ENCODE data around the gene GOSR2. TPM values are rescaled to one million over a fixed set of nuclear protein-coding genes. Genes with fewer than 3 reads are reported as not detected.

Gene GOSR2
- total RNA-seq, 1 experiment from 2014 or later = 52.9 TPM

DNA sequence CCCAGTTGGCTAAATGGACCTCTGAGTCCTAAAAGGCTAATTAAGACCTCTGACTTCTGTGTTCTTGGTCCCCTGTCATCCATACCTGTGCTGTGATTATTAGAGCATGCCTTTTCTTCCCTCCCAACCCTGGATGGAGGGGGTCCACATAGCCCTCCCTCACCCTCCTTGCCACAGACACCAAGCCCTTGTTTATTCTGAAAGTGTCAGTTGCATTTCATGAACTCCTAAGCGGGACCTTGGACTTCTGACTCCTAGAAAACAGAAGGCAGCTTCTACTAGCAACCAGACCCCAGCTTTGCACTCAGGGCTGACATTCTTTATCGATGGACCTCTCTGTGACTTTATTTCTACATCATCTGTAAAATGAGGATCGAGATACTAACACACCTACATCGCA, 33.4 kb upstream of the GOSR2 start:
- no peak for ATAC-seq
- RAD21 ChIA-PET (ENCODE audit: low non-redundant PET in 1 of 2, low total read pairs in 2 of 2, uncharacterized antibody in 2 of 2, unreplicated experiment in 2 of 2) = no interaction called here

More for the DNA sequence above, 33.4 kb upstream of the GOSR2 start:
- no peak overlapping the region for H3K4me2 ChIP-seq (ENCODE audit: low read length)
- H3K9me3 ChIP-seq (ENCODE audit: control insufficient read depth in 1 of 2, insufficient read depth in 1 of 2, low read depth in 1 of 2, low read length in 2 of 2) = no peaks in the 10 kb centered on the region
- no peaks in the 10 kb centered on the region for H3K4me1 ChIP-seq (ENCODE audit: control insufficient read depth in 1 of 2, insufficient read depth in 2 of 2, low read length in 2 of 2)
- H3K9ac ChIP-seq (ENCODE audit: low read length) = no peak overlapping the region
- no peaks in the 10 kb centered on the region for H3K36me3 ChIP-seq (ENCODE audit: control insufficient read depth in 1 of 2, insufficient read depth in 2 of 2, low read length in 2 of 2)
- TF ChIP-seq POLR2AphosphoS5 (IDR thresholded peaks at IDR 0.05; ENCODE audit: low read depth, low read length) (no peak), CEBPB (IDR thresholded peaks at IDR 0.05; ENCODE audit: low read depth) (no peak), EZH2phosphoT487 (IDR thresholded peaks at IDR 0.05; ENCODE audit: borderline replicate concordance) (no peak), YY1 (IDR thresholded peaks at IDR 0.05; ENCODE audit: extremely low read depth, insufficient replicate concordance, low read depth, low read length) (no peak)
- TF ChIP-seq, protein P1, sequence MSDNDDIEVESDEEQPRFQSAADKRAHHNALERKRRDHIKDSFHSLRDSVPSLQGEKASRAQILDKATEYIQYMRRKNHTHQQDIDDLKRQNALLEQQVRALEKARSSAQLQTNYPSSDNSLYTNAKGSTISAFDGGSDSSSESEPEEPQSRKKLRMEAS (IDR thresholded peaks at IDR 0.05) = no peak
- TF ChIP-seq, protein P2, sequence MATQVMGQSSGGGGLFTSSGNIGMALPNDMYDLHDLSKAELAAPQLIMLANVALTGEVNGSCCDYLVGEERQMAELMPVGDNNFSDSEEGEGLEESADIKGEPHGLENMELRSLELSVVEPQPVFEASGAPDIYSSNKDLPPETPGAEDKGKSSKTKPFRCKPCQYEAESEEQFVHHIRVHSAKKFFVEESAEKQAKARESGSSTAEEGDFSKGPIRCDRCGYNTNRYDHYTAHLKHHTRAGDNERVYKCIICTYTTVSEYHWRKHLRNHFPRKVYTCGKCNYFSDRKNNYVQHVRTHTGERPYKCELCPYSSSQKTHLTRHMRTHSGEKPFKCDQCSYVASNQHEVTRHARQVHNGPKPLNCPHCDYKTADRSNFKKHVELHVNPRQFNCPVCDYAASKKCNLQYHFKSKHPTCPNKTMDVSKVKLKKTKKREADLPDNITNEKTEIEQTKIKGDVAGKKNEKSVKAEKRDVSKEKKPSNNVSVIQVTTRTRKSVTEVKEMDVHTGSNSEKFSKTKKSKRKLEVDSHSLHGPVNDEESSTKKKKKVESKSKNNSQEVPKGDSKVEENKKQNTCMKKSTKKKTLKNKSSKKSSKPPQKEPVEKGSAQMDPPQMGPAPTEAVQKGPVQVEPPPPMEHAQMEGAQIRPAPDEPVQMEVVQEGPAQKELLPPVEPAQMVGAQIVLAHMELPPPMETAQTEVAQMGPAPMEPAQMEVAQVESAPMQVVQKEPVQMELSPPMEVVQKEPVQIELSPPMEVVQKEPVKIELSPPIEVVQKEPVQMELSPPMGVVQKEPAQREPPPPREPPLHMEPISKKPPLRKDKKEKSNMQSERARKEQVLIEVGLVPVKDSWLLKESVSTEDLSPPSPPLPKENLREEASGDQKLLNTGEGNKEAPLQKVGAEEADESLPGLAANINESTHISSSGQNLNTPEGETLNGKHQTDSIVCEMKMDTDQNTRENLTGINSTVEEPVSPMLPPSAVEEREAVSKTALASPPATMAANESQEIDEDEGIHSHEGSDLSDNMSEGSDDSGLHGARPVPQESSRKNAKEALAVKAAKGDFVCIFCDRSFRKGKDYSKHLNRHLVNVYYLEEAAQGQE (IDR thresholded peaks at IDR 0.05; ENCODE audit: low read depth) = no peak
- TF ChIP-seq, protein P3, sequence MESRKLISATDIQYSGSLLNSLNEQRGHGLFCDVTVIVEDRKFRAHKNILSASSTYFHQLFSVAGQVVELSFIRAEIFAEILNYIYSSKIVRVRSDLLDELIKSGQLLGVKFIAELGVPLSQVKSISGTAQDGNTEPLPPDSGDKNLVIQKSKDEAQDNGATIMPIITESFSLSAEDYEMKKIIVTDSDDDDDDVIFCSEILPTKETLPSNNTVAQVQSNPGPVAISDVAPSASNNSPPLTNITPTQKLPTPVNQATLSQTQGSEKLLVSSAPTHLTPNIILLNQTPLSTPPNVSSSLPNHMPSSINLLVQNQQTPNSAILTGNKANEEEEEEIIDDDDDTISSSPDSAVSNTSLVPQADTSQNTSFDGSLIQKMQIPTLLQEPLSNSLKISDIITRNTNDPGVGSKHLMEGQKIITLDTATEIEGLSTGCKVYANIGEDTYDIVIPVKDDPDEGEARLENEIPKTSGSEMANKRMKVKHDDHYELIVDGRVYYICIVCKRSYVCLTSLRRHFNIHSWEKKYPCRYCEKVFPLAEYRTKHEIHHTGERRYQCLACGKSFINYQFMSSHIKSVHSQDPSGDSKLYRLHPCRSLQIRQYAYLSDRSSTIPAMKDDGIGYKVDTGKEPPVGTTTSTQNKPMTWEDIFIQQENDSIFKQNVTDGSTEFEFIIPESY (IDR thresholded peaks at IDR 0.05; ENCODE audit: extremely low read depth, insufficient replicate concordance, low read length) = no peak
- BruUV-seq (replicated peaks) = no TSS peak
- H3K4me3 ChIP-seq (replicated peaks in 1 of 2; ENCODE audit: low read depth in 1 of 2, low read length in 2 of 2) = no peak overlapping the region
- no peak overlapping the region for H2AFZ ChIP-seq (ENCODE audit: low read depth, low read length, poor library complexity, severe bottlenecking)
- H3K9me2 ChIP-seq (ENCODE audit: insufficient read depth) = no peaks in the 10 kb centered on the region
- peaks cover 14% of the 10 kb centered on the region; the same call in 1 of the 2 replicates for H3K27me3 ChIP-seq (ENCODE audit: insufficient read depth, low read length)
- no peaks in the 10 kb centered on the region for H4K20me1 ChIP-seq (ENCODE audit: insufficient read depth)
- no peak overlapping the region for H3K27ac ChIP-seq (ENCODE audit: low read depth, low read length)
- CTCF ChIA-PET = interaction anchor here (0.6 kb wide), 1 partner anchor 1840 kb away, joined by 3 read pairs; no protein-coding TSS in a partner anchor
- H3K79me2 ChIP-seq (ENCODE audit: insufficient read depth, low read length) = no peaks in the 10 kb centered on the region
- no peak for DNase-seq (ENCODE audit: low read depth, low spot score)
- POLR2A ChIA-PET = no interaction called here
- intact Hi-C loops (cut with micrococcal nuclease) = no loop called here

Data from HCT116 (cell line).